Stimulated activated CD8-positive, alpha-beta memory T cell treated with anti-CD3 and anti-CD28 coated beads, Interleukin-2, amount 100 ng/mL, for 1 hour (primary cell): ENCODE results near the gene DNAJC19.
A peak's percentile ranks its signal among the peaks of the same experiment; 100 is the strongest.
"Not testable (repeated sequence)": the region's sequence is repeated elsewhere in the genome, so short reads cannot be mapped to it uniquely, and the experiment has no call there.

Experiments used
- DNase-seq, 2 donors: peaks; one replicate each; pipeline ENCODE4 v3.0.0-alpha.2; 2020; ENCODE audit warnings: low read depth in 2 of 2

Gene DNAJC19

GRCh38 chr3:180989291-180990163 is at the start of gene DNAJC19:
TSS of gene DNAJC19 (minus strand) at chr3:180989736. CDS start at chr3:180989602, 134 bp downstream.
- peak; percentile 74 to 75 for DNase-seq

- no peak for DNase-seq
These were observed 41.4 kb upstream of the DNAJC19 start for GRCh38 chr3:181030948-181031347.

- DNase-seq, result no peak
These were observed 35.7 kb upstream of the DNAJC19 start for GRCh38 chr3:181025204-181025603.

GRCh38 chr3:181017690-181018089 is 28.2 kb upstream of the DNAJC19 start:
- no peak for DNase-seq

GRCh38 chr3:181009225-181009624 is 19.7 kb upstream of the DNAJC19 start:
- no peak for DNase-seq

- no peak for DNase-seq
These were observed 19.3 kb upstream of the DNAJC19 start for GRCh38 chr3:181008796-181009195.

- no peak for DNase-seq
These were observed 17.7 kb upstream of the DNAJC19 start for GRCh38 chr3:181007262-181007661.

- DNase-seq, result no peak
These were observed 17.0 kb upstream of the DNAJC19 start for GRCh38 chr3:181006541-181006940.

- DNase-seq, result not testable (repeated sequence)
These were observed 13.9 kb upstream of the DNAJC19 start for GRCh38 chr3:181003469-181003868.

- not testable (repeated sequence) for DNase-seq
These were observed 12.8 kb upstream of the DNAJC19 start for GRCh38 chr3:181002331-181002730.

- DNase-seq, result no peak
These were observed 6.9 kb upstream of the DNAJC19 start for GRCh38 chr3:180996415-180996932.

GRCh38 chr3:180990505-180990904 is 969 bp upstream of the DNAJC19 start:
- DNase-seq, result no peak

- DNase-seq, result no peak
These were observed 2.2 kb downstream of the DNAJC19 start for GRCh38 chr3:180987344-180987743.

GRCh38 chr3:180986366-180986765 is 3.2 kb downstream of the DNAJC19 start:
- DNase-seq, result not testable (repeated sequence)

GRCh38 chr3:180983136-180983535 is 6.4 kb downstream of the DNAJC19 start:
- DNase-seq, result no peak

GRCh38 chr3:180981912-180982311 is 7.6 kb downstream of the DNAJC19 start:
- DNase-seq, result no peak

- DNase-seq, result no peak
These were observed 8.9 kb downstream of the DNAJC19 start for GRCh38 chr3:180980611-180981010.

GRCh38 chr3:180979961-180980360 is 9.6 kb downstream of the DNAJC19 start:
- no peak for DNase-seq

GRCh38 chr3:180977498-180977897 is 12.0 kb downstream of the DNAJC19 start:
- no peak for DNase-seq

GRCh38 chr3:180974286-180974685 is 15.2 kb downstream of the DNAJC19 start:
- DNase-seq, result no peak

GRCh38 chr3:180973543-180973942 is 16.0 kb downstream of the DNAJC19 start:
- no peak for DNase-seq

- no peak for DNase-seq
These were observed 18.6 kb downstream of the DNAJC19 start for GRCh38 chr3:180970931-180971330.

- DNase-seq, result no peak
These were observed 27.0 kb downstream of the DNAJC19 start for GRCh38 chr3:180962530-180962929.
